Measurements from ENCODE around the gene TRAPPC14. TPM values are rescaled to one million over a fixed set of nuclear protein-coding genes. Genes with fewer than 3 reads are reported as not detected.

Gene TRAPPC14
- total RNA-seq, 2 donors from 2014 or later: 5.1 to 8.3 TPM

GRCh38 chr7:100127866-100128636, 30.5 kb downstream of the TRAPPC14 start:
- H3K27me3 ChIP-seq: no peaks in the 10 kb centered on the region
- peak overlapping the region; percentile 88 to 94 for H3K4me3 ChIP-seq
- peaks cover 0 to 34% of the 10 kb centered on the region in 2 donors for H3K4me1 ChIP-seq
- H3K36me3 ChIP-seq: no peaks in the 10 kb centered on the region
- peak overlapping the region; percentile 95 to 97 for H3K27ac ChIP-seq
- no peak for TF ChIP-seq CTCF (IDR thresholded peaks at IDR 0.05)
- no peak for DNase-seq (ENCODE audit: low spot score)
- no peaks in the 10 kb centered on the region for H3K9me3 ChIP-seq

- no peaks in the 10 kb centered on the region for H3K27me3 ChIP-seq
- no peaks in the 10 kb centered on the region for H3K9me3 ChIP-seq
- H3K36me3 ChIP-seq: no peaks in the 10 kb centered on the region
- no peak for TF ChIP-seq CTCF (IDR thresholded peaks at IDR 0.05)
- peak; percentile 87 for DNase-seq (ENCODE audit: low spot score)
- peak within 1 kb of the TSS; percentile 88 to 94 for H3K4me3 ChIP-seq
- peak within 1 kb of the TSS; percentile 95 to 97 for H3K27ac ChIP-seq
- H3K4me1 ChIP-seq: peaks cover 0 to 34% of the 10 kb centered on the region in 2 donors
Measured at GRCh38 chr7:100126931-100127865, 31.3 kb downstream of the TRAPPC14 start, which contains the start of gene MBLAC1. MBLAC1 (plus strand) TSS chr7:100126967; CDS start chr7:100127396, 429 bp downstream.

GRCh38 chr7:100126239-100126930, 32.1 kb downstream of the TRAPPC14 start:
- H3K4me1 ChIP-seq: peaks cover 0 to 34% of the 10 kb centered on the region in 2 donors
- peak overlapping the region; percentile 95 to 97 for H3K27ac ChIP-seq
- no peak for DNase-seq (ENCODE audit: low spot score)
- TF ChIP-seq CTCF (IDR thresholded peaks at IDR 0.05): no peak
- H3K4me3 ChIP-seq: peak overlapping the region; percentile 88 to 94
- no peaks in the 10 kb centered on the region for H3K27me3 ChIP-seq
- no peaks in the 10 kb centered on the region for H3K9me3 ChIP-seq
- no peaks in the 10 kb centered on the region for H3K36me3 ChIP-seq

- no peaks in the 10 kb centered on the region for H3K27me3 ChIP-seq
- no peaks in the 10 kb centered on the region for H3K9me3 ChIP-seq
- H3K36me3 ChIP-seq: no peaks in the 10 kb centered on the region
- no peak overlapping the region for H3K27ac ChIP-seq
- H3K4me3 ChIP-seq: no peak overlapping the region
- TF ChIP-seq CTCF (IDR thresholded peaks at IDR 0.05): no peak
- DNase-seq (ENCODE audit: low spot score): no peak
- H3K4me1 ChIP-seq: peaks cover 0 to 37% of the 10 kb centered on the region in 2 donors
Measured at GRCh38 chr7:100124301-100125230, 34.0 kb downstream of the TRAPPC14 start.
